Measurements from ENCODE around the gene FMN1.

Gene FMN1

DNA sequence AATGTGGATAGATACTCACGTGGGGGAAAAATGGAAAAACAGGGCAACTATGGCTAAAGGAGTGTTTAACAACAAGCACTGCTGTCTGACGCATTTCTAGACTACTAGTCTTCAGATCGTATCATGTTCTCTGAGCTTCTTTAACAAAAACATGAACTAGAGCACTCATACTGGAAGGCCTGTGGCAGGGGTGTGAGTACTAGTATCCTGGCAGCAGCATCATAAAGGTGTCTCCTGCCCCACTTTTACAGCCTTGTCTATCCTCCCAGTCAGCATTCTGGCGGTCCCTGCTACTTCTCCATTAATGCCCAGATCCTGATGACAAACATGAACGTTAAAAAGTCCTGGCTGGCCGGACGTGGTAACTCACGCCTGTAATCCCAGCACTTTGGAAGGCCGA, 4.0 kb downstream of the FMN1 start:
- no peak overlapping the region for H3K4me3 ChIP-seq (ENCODE audit: low read depth, low read length)
- TF ChIP-seq, protein P1, sequence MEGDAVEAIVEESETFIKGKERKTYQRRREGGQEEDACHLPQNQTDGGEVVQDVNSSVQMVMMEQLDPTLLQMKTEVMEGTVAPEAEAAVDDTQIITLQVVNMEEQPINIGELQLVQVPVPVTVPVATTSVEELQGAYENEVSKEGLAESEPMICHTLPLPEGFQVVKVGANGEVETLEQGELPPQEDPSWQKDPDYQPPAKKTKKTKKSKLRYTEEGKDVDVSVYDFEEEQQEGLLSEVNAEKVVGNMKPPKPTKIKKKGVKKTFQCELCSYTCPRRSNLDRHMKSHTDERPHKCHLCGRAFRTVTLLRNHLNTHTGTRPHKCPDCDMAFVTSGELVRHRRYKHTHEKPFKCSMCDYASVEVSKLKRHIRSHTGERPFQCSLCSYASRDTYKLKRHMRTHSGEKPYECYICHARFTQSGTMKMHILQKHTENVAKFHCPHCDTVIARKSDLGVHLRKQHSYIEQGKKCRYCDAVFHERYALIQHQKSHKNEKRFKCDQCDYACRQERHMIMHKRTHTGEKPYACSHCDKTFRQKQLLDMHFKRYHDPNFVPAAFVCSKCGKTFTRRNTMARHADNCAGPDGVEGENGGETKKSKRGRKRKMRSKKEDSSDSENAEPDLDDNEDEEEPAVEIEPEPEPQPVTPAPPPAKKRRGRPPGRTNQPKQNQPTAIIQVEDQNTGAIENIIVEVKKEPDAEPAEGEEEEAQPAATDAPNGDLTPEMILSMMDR (IDR thresholded peaks at IDR 0.05), result no peak
- no peak overlapping the region for H3K27ac ChIP-seq
- no peak overlapping the region for H3K4me2 ChIP-seq (ENCODE audit: low read length)
- no peak overlapping the region for H3K9ac ChIP-seq
- H3K79me2 ChIP-seq, result no peaks in the 10 kb centered on the region
- no peaks in the 10 kb centered on the region for H3K27me3 ChIP-seq (ENCODE audit: control insufficient read depth, insufficient read depth, low read length)
- no peak overlapping the region for H2AFZ ChIP-seq
- no peaks in the 10 kb centered on the region for H3K9me3 ChIP-seq (ENCODE audit: control insufficient read depth, low read length)
- no peaks in the 10 kb centered on the region for H3K36me3 ChIP-seq (ENCODE audit: control insufficient read depth, insufficient read depth, low read length)
- peaks cover 2% of the 10 kb centered on the region for H3K4me1 ChIP-seq

DNA sequence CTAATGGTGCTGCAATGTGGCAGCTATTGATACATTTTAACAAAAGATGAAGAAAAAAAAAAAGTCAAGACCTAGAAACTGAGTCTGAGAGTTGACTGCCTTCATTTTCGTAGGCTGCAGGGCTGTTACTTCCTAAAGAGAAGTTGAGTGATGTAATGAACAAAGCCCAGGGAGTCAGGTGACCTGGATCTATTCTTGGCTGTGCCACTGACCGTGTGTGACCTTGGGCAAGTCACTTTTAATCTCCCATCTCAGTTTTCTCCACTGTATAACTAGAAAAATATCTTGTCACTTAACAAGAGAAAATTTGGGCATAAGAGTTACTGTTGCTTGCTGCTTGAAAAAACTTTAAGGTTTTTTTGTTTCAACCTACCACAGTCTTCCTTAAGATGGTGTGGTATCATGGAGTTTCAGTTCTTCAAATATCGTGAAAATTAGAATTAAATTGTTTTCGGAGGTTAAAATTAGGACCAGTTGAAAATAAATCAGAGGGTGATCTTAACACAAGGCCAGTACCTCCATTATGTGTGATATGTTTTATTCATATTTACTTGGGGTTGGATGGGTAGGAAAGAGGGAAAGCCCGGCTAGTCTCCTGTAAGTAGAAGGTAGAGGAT, 5.8 kb downstream of the FMN1 start:
- Histone ChIP-seq H2AFZ (no peak overlapping the region), H3K4me2 (ENCODE audit: low read length) (peak overlapping the region; percentile 32), H3K9ac (no peak overlapping the region), H3K36me3 (ENCODE audit: control insufficient read depth, insufficient read depth, low read length) (no peaks in the 10 kb centered on the region), H3K9me3 (ENCODE audit: control insufficient read depth, low read length) (no peaks in the 10 kb centered on the region), H3K27ac (no peak overlapping the region), H3K4me3 (ENCODE audit: low read depth, low read length) (no peak overlapping the region), H3K4me1 (no peaks in the 10 kb centered on the region), H3K27me3 (ENCODE audit: control insufficient read depth, insufficient read depth, low read length) (no peaks in the 10 kb centered on the region), H3K79me2 (no peaks in the 10 kb centered on the region)
- TF ChIP-seq, protein P1 (IDR thresholded peaks at IDR 0.05), result no peak

DNA sequence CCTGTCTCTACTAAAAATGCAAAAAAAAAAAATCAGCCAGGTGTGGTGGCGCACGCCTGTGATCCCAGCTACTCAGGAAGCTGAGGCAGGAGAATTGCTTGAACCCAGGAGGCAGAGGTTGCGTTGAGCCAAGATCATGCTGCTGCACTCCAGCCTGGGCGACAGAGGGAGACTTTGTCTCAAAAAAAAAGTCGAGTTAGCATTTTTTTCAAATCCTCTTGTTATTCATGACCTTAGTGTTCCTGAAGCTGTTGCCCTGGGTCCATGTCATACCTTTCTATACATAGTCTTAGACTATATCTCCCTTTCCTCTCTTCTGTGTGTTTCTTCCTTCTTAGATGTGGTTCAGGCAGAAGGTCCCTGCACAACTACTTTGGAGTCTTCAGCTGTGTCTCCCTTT, 6.4 kb downstream of the FMN1 start:
- H3K4me1 ChIP-seq, result no peaks in the 10 kb centered on the region
- H3K27ac ChIP-seq, result no peak overlapping the region
- H3K27me3 ChIP-seq (ENCODE audit: control insufficient read depth, insufficient read depth, low read length), result no peaks in the 10 kb centered on the region
- no peaks in the 10 kb centered on the region for H3K36me3 ChIP-seq (ENCODE audit: control insufficient read depth, insufficient read depth, low read length)
- H3K9ac ChIP-seq, result no peak overlapping the region
- H2AFZ ChIP-seq, result no peak overlapping the region
- H3K9me3 ChIP-seq (ENCODE audit: control insufficient read depth, low read length), result no peaks in the 10 kb centered on the region
- H3K4me3 ChIP-seq (ENCODE audit: low read depth, low read length), result no peak overlapping the region
- no peak overlapping the region for H3K4me2 ChIP-seq (ENCODE audit: low read length)
- H3K79me2 ChIP-seq, result no peaks in the 10 kb centered on the region
- TF ChIP-seq, protein P1 (IDR thresholded peaks at IDR 0.05), result no peak

DNA sequence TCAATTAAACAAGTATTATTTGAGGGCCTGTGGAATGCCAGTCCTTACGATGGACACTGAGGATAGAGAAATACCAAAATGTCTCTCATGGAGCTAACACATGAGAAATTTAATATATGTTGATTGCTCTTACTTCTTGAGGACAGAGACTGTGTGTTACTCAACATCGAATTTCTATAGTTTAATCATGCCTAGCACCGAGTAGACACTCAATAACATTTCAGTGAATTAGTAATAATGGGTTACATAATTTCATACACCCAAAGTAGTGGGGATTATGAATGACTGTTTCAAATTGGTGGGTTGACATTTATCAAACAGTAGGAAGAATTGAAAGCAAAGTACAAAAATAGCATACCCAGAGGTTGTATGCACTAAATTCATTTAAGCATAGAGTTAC, 11.2 kb downstream of the FMN1 start:
- Histone ChIP-seq H3K9me3 (ENCODE audit: control insufficient read depth, low read length) (no peaks in the 10 kb centered on the region), H3K27ac (no peak overlapping the region), H3K9ac (no peak overlapping the region), H3K4me1 (no peaks in the 10 kb centered on the region), H3K4me3 (ENCODE audit: low read depth, low read length) (no peak overlapping the region), H3K27me3 (ENCODE audit: control insufficient read depth, insufficient read depth, low read length) (no peaks in the 10 kb centered on the region), H2AFZ (no peak overlapping the region), H3K4me2 (ENCODE audit: low read length) (no peak overlapping the region), H3K79me2 (no peaks in the 10 kb centered on the region), H3K36me3 (ENCODE audit: control insufficient read depth, insufficient read depth, low read length) (no peaks in the 10 kb centered on the region)
- TF ChIP-seq, protein P1 (IDR thresholded peaks at IDR 0.05), result no peak

DNA sequence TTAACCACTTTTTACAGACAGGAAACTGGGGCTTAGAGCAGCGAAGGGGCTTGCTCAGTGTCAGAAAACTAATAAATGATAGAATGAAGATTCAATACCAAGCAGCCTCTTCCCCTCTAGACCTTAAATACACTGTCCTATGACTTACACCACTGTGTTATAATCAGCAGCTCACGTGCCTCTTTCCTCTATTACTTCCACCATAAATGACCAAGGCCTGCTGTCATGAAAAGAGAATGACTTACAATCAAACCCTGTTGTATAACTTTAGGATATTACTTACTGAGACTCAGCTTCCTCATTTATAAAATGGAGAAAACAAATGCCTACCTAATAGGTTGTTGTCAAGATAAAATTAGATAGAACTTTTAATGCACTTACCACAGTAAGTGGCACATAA, 11.6 kb downstream of the FMN1 start:
- TF ChIP-seq, protein P1 (IDR thresholded peaks at IDR 0.05), result no peak
- no peaks in the 10 kb centered on the region for H3K9me3 ChIP-seq (ENCODE audit: control insufficient read depth, low read length)
- no peaks in the 10 kb centered on the region for H3K4me1 ChIP-seq

More for the DNA sequence above, 11.6 kb downstream of the FMN1 start:
- Histone ChIP-seq H3K27me3 (ENCODE audit: control insufficient read depth, insufficient read depth, low read length) (no peaks in the 10 kb centered on the region), H2AFZ (no peak overlapping the region), H3K9ac (no peak overlapping the region), H3K4me2 (ENCODE audit: low read length) (no peak overlapping the region), H3K79me2 (no peaks in the 10 kb centered on the region), H3K27ac (no peak overlapping the region), H3K36me3 (ENCODE audit: control insufficient read depth, insufficient read depth, low read length) (no peaks in the 10 kb centered on the region), H3K4me3 (ENCODE audit: low read depth, low read length) (no peak overlapping the region)

Measured in parathyroid adenoma (tissue), 2 donors.